PC-3 (cell line): ENCODE measurements around the gene RPS10.

Source experiments
- EZH2phosphoT487 ChIP-seq: fragments of 300-600 bp; sonication (generic); IDR thresholded peaks from 2 replicates; pipeline ENCODE4 v1.6.1; 2018; ENCODE audit warnings: mild to moderate bottlenecking, antibody characterized with exemption, low read length, borderline replicate concordance
- TF ChIP-seq, protein P1 (sequence below): fragments of 300-600 bp; sonication (generic); conservative IDR thresholded peaks from 2 replicates; pipeline ENCODE4 v1.5.1; 2017; ENCODE audit warnings: antibody characterized with exemption, low read depth, mild to moderate bottlenecking, low read length

DNA sequence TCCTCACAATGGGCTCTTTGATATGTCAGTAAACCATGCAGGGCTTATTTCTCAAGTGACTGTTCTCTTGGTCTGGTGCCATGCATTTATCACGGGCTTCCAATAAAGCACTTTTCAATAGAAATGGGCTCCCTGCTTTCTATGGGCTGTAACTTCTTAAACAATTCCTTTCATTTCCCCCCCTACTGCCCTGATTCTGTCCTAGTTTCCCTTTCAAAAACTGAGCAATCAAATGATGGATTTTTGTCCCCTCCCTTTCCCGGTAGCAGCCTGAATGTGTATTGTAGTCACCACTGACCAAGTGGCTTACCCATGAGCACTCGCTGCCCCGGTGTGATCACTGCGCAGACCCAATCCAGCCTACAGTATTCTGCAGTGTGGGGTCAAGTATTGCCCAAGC is 13.9 kb downstream of the RPS10 start:
- TF ChIP-seq, protein P1, sequence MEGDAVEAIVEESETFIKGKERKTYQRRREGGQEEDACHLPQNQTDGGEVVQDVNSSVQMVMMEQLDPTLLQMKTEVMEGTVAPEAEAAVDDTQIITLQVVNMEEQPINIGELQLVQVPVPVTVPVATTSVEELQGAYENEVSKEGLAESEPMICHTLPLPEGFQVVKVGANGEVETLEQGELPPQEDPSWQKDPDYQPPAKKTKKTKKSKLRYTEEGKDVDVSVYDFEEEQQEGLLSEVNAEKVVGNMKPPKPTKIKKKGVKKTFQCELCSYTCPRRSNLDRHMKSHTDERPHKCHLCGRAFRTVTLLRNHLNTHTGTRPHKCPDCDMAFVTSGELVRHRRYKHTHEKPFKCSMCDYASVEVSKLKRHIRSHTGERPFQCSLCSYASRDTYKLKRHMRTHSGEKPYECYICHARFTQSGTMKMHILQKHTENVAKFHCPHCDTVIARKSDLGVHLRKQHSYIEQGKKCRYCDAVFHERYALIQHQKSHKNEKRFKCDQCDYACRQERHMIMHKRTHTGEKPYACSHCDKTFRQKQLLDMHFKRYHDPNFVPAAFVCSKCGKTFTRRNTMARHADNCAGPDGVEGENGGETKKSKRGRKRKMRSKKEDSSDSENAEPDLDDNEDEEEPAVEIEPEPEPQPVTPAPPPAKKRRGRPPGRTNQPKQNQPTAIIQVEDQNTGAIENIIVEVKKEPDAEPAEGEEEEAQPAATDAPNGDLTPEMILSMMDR, result no peak
- no peak for TF ChIP-seq EZH2phosphoT487
